NCI-H69 (cell line): ENCODE measurements around the gene EIF6.
"Not testable (repeated sequence)": the region's sequence is repeated elsewhere in the genome, so short reads cannot be mapped to it uniquely, and the experiment has no call there.

ENCODE experiments used
- DNase-seq: peaks from one replicate; lab custom pipeline; 2025; lab: John Stamatoyannopoulos, UW

EIF6 gene

DNA sequence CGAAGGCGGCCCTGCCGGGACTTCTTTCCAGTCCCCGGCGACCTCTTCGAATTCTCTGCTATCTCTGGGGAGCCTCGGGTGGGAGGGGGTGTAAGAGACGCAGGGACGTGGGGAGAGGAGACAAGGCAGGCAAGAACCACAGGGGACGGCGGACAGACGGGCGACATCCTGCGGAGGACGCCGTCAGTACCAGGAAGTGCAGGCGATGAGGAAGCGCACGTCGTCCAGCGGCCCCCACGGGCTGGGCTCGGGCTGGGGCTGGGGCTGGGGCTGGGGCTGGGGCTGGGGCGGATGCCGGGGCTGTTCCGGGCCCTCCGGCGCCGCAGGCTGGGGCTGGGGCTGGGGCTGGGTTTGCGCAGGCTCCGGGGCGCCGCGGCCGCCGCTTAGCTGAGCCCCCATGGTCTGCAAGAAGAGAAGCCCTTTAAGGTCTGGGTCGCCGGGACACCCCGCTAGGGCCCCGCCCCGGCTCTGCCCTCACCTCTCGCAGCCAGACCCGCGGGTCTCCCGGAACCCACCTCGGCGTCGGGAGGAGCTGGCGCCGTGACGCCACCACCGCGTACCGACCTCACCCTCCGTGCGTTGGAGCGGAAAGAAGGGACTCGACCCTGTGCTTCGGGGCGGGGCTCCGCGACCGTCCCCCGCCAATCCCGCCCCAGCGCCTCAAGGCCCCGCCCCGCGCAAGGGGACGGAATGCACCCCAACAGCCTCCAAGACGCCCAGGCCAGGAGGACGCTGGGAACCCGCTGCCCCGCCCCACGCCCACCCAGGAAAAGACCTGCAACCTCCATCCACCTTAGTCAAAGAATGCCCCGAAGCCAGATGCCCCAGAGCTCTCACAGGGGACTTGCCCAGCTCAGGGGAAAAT, 6.8 kb downstream of the EIF6 start, which contains the start of gene MMP24OS:
Gene MMP24OS (minus strand): TSS at position 592 of the 865 bp plus-strand sequence. CDS start 193 bp downstream, at position 399.
- DNase-seq = peak; percentile 95

DNA sequence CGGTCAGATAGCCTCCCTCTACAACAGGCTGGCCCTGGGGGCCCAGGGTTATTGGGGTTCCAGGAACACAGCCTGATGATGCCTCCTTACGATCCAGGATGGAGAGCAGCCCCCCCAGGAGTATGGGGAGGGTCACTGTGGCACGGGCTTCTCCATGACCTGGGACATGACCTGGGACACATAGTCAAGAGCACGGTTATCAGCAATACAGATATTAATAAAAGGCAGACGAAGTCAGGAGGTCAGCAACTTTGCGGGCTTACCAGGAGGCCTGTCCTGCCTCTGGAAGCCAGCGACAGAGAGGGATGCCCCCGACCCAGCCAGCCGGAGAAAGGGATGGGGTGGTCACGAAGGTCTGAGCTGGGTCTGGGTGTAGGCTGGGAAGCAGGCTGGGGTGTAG, 7.4 kb downstream of the EIF6 start:
- DNase-seq = no peak

DNA sequence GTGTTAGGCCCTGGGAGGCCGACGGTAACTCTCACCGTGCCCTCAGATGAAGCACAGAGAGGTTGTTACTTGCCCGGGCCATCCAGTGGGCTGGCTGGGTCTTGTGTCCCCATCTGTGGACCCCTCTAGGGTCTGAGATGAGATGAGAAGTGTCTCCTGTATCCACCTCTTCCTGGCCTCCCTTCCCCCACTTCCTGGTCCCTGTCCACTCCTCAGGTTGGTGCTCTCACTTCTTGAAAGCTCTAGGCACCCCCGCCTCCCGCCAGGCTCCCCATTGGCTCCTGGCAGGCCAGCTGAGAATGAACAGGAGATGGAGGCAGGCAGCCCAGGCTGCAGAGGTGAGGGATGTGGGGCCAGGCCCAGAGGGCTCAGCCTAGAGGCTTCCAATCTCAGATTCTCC, 8.2 kb downstream of the EIF6 start:
- no peak for DNase-seq

DNA sequence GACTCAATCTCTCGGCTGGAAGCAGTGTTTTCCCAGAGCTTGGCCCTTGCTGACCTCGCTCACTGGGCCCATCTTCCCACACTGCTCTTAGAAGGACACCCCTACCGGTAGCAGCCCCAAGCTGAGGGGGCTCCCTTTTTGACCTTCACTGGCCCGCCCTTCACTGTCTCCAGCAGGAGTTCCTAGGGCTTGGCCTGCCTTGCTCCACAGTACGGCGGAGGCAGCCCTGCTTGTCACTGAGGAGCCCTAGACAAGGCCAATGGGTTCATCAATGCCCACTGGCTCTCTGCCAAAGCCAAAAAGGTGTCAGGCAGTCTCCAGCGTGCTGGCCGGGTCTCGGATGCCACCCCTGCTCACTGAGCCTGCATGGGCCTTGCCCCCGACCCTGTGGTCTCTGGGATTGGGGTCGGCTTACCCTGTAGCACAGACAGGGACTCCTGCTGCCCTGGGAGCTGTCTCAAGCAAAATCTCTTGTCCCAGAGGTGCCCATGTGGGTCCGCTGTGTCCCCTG, 8.8 kb downstream of the EIF6 start:
- DNase-seq = no peak

DNA sequence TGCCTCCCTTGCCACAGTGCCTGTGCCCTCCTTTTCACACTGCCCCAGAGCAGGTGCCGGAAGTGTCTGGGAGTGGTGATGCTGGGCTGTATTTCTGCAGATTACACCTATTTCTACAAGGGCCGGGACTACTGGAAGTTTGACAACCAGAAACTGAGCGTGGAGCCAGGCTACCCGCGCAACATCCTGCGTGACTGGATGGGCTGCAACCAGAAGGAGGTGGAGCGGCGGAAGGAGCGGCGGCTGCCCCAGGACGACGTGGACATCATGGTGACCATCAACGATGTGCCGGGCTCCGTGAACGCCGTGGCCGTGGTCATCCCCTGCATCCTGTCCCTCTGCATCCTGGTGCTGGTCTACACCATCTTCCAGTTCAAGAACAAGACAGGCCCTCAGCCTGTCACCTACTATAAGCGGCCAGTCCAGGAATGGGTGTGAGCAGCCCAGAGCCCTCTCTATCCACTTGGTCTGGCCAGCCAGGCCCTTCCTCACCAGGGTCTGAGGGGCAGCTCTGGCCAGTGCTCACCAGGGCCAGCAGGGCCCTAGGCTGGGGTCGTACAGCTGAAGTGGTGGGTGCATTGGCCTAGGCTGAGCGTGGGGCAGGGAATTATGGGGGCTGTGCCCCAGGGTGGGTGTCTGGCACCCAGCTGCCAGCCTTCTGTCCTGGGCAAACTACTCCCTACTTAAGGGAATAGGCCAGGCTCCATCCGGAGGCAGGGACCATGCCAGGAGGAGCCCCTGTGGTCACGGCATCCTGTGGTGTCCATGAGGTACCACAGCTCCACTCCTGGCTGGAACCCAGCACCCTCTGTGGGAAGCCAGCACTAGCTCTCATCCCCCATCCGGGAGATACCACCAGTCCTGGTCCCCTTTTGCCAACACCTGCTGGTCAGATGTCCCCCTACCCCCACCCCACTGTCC, 10.1 kb downstream of the EIF6 start:
- peak; percentile 24 for DNase-seq

GRCh38 chr20:35273449-35274171, 11.0 kb downstream of the EIF6 start:
- DNase-seq = peak; percentile 50

DNA sequence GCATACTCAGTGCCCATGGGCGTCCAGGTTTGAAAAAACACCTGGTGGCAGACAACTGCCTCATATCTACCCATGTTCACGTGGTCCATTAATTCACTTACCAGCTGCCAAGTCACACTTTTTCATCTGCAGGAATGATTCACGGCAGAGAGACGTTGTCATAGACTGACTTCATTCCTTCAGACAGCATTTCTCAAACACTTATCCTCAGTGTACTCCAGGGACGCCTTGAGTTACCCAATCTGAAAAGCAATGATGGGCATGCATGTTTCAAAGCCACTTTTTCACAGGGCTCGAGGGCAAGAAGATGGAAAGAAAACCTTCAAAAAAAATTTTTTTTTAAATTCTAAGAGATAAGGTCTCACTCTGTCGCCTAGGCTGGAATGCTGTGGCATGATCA, 12.7 kb downstream of the EIF6 start:
- no peak for DNase-seq

- no peak for DNase-seq
Observed at GRCh38 chr20:35271073-35271882, 13.3 kb downstream of the EIF6 start.

DNA sequence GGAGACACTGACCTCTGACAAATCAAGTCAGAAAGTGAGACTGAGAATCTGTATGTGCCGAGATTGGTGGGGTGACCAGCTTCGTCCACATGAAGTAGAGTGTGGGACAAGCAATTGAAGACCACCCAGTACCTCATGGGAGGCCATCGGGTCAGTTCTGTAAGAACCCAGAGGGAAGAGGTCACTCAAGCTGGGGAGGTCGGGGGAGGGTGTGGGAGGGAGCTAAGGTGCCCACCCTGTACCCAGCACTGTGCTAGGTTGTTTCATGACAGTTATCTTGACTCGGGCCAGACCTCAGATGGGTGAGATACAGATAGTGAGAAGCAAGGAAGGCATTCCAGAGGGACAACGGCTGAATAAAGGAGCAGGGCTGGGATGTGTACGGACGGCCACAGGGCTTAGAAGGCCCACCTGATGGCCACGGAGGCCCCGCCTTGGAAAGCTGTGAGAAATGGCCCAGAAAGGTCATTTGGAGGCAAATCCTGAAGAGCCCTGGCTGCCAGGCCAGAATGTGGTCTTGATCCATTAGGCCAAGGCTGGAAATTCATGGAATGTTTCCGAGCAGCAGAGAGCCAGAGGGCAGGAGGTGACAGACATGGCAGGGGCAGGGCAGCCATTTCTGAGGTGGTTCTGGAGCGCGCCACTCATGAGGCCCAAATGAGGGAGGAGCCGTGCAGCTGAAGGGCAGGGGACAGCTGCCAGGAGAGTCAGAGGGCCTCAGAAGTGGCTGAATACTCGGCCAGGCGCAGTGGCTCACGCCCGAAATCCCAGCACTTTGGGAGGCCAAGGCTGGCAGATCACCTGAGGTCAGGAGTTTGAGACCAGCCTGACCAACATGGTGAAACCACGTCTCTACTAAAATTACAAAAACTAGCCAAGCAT, 14.3 kb downstream of the EIF6 start:
- no peak for DNase-seq

DNA sequence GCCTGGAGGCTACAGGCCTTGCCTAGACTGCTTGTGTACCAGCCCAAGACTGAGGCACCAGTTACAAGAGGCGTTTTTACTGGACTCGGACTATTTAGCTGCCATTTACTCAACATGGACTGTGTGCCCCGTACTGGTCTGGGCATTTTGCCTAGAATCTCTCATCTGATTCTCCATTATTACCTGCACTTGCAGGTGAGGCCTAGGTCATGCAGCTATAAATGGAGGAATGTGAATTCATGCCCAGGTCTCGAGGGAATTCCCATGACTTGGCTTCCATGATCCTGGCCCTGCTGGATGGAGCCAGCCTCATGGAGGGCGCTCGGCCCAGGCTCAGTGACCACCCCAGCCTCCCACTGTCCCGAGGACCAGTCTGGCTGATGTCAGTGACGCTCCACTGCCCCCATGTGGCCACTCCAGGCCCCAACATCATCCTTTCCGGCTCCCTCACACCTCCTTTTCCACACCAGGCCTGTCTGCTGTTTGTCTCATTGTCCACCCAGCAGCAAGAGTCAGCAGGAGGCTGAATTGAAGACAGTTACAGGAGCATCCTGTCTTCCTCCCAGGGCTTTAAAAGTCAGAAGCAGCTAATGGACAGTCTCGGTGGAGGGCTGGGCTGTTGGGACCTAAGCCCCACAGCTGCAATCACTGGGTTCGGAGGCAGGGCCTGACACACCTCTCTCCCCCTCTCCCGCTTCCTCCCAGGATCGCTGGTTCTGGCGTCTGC, 15.4 kb downstream of the EIF6 start:
- DNase-seq = peak; percentile 64

- DNase-seq = no peak
Observed at GRCh38 chr20:35267092-35267491, 17.5 kb downstream of the EIF6 start.

DNA sequence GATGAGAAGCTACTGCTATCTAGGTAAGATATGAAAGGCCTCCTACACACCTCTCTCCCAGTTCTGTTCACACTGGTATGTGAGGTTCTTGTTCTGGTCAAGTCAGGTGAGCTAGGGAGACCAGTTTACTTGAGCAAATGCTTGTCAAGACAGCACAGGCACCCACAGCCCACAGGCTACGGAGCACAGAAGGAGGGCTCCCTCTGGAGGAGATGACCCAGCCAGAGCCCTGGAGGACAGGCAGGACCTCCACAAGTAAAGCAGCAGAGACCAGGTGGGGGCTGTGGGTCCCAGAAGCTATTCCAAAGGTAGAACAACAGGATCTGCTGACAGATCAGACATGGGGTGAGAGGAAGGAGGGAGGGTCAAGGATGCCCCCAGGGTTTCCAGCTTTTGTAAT, 19.8 kb downstream of the EIF6 start:
- DNase-seq = no peak

- DNase-seq = no peak
Observed at GRCh38 chr20:35263532-35264341, 20.8 kb downstream of the EIF6 start.

GRCh38 chr20:35262731-35263531, 21.6 kb downstream of the EIF6 start:
- DNase-seq = not testable (repeated sequence)

DNA sequence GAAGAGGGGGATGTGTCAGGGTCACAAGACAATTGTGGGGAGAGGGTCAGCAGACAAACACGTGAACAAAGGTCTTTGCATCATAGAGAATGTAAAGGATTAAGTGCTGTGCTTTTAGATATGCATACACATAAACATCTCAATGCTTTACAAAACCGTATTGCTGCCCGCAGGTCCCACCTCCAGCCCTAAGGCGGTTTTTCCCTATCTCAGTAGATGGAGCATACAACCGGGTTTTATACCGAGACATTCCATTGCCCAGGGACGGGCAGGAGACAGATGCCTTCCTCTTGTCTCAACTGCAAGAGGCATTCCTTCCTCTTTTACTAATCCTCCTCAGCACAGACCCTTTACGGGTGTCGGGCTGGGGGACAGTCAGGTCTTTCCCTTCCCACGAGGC, 22.3 kb downstream of the EIF6 start:
- DNase-seq = not testable (repeated sequence)

DNA sequence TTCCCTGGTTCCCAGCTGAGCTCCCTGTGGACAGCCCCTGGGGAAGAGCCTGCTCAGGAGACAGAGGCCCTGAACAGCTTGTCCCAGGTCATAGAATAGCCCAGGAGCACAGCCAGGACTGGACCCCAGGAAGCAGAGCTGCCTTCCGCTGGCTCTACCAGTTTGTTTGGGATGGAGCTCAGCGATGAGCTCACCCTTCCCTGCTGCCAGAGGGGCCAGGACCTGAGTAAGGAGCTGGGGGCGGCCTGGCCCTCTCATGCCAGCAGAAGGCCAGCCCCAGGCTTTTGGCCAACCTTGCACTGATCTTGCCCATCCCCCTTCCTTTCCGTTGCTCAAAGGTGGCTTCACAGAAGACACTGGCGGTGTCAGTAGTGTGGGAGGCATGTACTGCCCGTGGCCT, 24.1 kb downstream of the EIF6 start:
- no peak for DNase-seq

GRCh38 chr20:35257175-35257909, 27.2 kb downstream of the EIF6 start:
- DNase-seq = no peak
